ENCODE data around the gene PCF11.

- TF ChIP-seq POLR2A (IDR thresholded peaks at IDR 0.05) (no peak), CTCF (IDR thresholded peaks at IDR 0.05) (no peak)
These were observed 34.9 kb upstream of the PCF11 start for GRCh38 chr11:83122050-83122449.

Data from thyroid gland (tissue), 4 donors.